ENCODE measurements around the gene CROCC2.

The CROCC2 gene

DNA sequence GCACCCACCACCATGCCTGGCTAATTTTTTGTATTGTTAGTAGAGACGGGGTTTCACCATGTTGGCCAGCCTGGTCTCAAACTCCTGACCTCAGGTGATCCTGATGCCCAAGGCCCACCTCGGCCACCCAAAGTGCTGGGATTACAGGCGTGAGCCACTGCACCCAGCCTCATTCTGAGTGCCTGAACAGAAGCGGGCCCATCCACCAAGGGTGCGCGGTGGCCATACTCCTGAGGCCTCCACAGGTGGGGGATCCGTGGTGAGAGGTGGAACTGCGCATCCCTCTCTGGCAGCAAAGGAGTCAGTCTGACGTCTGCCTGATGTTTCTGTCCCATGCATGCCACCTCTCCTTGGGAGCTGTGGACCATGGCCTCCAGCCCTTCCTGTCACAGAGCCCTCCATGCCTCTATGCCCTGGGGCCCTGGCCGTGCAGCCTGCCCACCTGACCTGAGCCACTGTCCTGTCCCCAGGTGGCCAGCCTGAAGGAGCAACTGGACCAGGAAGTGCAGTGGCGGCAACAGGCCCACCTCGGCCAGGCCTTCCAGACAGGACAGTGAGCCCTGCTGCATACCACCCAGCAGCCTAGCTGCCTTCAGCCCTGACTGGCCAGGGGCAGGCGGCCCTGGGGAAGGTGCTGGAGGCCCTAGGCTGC is 84.7 kb downstream of the CROCC2 start:
- no peak for DNase-seq (ENCODE audit: low read depth)
- H3K4me3 ChIP-seq (ENCODE audit: low read depth, low read length), result no peak overlapping the region
- TF ChIP-seq, protein P1, sequence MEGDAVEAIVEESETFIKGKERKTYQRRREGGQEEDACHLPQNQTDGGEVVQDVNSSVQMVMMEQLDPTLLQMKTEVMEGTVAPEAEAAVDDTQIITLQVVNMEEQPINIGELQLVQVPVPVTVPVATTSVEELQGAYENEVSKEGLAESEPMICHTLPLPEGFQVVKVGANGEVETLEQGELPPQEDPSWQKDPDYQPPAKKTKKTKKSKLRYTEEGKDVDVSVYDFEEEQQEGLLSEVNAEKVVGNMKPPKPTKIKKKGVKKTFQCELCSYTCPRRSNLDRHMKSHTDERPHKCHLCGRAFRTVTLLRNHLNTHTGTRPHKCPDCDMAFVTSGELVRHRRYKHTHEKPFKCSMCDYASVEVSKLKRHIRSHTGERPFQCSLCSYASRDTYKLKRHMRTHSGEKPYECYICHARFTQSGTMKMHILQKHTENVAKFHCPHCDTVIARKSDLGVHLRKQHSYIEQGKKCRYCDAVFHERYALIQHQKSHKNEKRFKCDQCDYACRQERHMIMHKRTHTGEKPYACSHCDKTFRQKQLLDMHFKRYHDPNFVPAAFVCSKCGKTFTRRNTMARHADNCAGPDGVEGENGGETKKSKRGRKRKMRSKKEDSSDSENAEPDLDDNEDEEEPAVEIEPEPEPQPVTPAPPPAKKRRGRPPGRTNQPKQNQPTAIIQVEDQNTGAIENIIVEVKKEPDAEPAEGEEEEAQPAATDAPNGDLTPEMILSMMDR (IDR thresholded peaks at IDR 0.05; ENCODE audit: insufficient read depth, low read depth, low read length, missing control alignments), result no peak

DNA sequence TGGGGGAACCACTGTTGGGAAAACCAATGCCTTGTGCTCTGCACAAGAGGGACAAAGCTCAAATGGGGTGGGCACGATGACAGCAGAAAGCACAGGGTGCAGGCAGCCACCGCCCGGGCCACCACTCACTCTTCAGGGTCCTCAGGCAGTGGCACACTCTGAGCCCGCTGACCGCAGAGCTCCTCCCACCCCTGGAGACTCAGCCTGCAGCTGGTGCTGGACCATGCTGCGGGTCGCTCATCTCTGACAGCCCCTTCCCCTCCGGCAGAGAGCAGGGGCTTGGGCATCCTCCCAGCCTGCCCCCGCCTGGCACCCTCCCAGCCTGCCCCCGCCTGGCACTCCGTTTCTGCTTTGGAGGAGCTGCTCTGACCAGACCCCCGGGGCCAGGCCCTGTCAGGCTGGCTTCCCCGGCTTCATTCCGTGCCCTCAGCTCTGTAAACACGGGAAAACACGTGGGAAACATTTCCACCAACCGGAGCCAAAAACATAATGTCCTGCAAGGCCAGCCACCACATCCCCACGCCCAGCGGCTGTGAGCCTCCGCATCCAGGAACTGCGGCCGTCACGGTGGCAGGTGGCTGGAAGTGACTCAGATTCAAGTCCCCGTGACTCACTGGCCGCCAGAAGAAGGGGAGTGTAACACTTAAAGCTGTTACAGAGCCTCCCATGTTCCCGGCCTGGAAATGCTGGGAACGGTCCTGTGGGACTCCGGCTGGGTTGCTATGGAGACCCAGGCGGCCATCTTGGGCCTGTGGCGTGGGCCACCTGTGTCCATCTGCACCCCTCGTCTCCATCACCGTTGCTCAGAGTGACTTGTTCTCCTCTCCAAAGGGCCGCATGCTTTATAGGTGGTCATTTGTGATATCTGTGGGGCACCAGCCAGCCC is 85.5 kb downstream of the CROCC2 start:
- no peak overlapping the region for H3K4me3 ChIP-seq (ENCODE audit: low read depth, low read length)
- no peak for DNase-seq (ENCODE audit: low read depth)
- TF ChIP-seq, protein P1 (IDR thresholded peaks at IDR 0.05; ENCODE audit: insufficient read depth, low read depth, low read length, missing control alignments), result no peak

DNA sequence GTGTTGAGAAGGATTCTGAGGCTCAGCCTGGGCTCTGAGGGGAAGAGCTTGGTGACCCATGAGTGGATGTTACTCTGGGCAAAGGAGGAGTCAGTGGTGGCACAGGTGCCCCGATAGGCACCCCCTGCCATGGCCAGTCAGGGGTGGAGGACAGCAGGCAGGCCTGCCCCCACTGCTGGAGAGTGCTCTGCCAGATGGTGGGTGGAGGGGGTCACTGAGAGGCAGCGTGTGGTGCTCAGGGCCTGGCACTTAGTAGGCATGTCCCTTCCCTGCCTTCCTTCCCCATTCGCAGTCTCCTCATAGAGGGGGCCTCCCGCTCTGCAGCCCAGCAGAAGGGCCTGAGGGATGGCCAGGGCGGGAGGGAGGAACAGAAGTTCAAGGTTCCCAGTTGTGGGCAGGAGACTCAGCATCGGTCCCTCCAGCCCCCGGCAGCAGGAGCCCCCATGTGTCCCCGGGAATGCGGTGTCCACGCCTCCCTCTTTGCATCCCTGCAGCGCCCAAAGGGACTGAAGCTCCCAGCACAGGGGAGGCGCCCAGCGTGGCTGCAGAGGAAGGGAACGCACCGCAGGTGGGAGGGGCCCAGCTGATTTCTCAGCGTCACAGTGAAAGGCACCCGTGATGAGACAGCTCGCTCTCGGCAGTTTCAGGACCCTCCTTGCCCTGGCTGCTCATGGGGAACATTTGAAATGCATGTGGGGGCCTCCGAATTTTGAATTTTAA is 86.6 kb downstream of the CROCC2 start:
- DNase-seq (ENCODE audit: low read depth), result no peak
- no peak overlapping the region for H3K4me3 ChIP-seq (ENCODE audit: low read depth, low read length)
- TF ChIP-seq, protein P1 (IDR thresholded peaks at IDR 0.05; ENCODE audit: insufficient read depth, low read depth, low read length, missing control alignments), result no peak

DNA sequence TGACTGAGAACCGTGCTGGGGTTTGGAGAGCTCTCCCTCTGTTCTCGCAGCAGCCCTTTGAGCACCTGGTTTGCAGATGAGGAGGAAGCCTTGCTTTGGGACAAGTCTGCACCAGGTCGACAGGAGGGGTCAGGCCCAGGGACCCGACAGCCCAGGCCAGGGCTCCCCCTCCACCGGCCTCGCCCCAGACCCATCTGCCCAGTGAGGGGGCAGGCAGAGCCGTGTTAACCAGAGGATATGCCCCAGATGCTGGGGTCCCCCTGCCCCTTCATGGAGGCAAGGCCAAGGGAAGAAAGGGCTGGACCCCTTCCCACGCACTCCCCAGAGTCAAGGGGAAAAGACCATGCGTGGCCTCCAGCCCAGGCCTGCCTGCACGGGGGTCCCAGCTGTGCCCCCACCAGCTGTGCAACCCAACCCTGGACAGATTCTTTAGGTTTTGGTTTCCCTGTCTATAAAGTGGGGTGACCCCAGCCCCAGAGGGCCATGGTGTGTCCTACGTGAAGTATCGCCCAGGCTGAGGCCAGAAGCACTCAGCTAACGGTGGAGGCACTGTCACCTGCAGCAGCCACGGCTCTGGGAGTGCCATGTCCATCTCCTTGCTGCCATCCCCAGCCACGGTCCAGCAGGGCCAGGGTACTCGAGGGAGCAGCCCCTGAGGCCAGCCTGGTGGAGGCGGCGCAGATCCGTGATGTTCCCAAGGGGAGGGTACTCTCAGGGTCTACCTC is 87.5 kb downstream of the CROCC2 start:
- H3K4me3 ChIP-seq (ENCODE audit: low read depth, low read length), result no peak overlapping the region
- DNase-seq (ENCODE audit: low read depth), result no peak
- TF ChIP-seq, protein P1 (IDR thresholded peaks at IDR 0.05; ENCODE audit: insufficient read depth, low read depth, low read length, missing control alignments), result no peak

DNA sequence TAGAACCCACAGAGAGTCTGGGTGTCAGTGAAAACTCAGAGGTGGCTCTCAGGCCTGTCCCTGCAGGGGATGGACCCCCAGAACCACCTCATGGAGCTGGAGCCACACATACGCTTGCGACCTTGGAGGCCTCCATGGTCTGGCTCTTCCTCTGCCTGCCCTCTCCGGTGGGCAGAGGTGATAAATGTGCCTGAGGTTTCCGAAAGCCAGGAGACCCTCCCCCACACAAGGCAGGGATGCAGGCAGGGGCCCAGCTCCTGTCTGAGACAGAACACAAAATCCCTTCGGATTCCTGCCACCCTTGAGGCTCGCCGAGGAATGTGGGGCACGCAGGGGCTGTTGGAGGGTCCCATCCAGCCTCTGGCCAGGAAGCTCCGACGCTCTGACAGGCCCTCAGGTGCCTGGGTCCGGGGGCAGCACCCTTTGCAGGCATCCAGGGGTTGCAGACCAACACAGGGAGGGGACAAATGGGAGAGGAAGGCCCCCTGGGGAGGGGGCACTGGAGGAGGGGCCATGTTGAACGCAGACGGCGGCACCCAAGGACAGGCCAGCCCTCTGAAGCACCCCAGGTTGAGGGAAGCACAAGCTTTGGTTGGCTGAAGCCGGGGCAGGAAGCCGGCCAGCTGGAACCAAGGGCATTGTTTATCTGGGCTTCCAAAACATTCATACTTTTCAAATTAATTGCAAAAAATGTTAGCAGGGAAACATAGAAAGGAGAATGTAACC is 88.2 kb downstream of the CROCC2 start:
- DNase-seq (ENCODE audit: low read depth), result no peak
- TF ChIP-seq, protein P1 (IDR thresholded peaks at IDR 0.05; ENCODE audit: insufficient read depth, low read depth, low read length, missing control alignments), result no peak

More for the DNA sequence above, 88.2 kb downstream of the CROCC2 start:
- no peak overlapping the region for H3K4me3 ChIP-seq (ENCODE audit: low read depth, low read length)

Measured in GM12865 (cell line).